GM12875 (cell line): Measurements from ENCODE around the gene RABL3.

Experiments used
- H3K4me3 ChIP-seq: one replicate; pipeline ENCODE4 v1.5.1; 2011; ENCODE audit warnings: low read depth, low read length, control low read depth
- CTCF ChIP-seq: IDR thresholded peaks from 2 replicates; pipeline ENCODE4 v1.5.1; 2011; ENCODE audit warnings: low read depth, mild to moderate bottlenecking, control low read depth, inconsistent platforms, low read length, moderate library complexity, borderline replicate concordance; ENCODE audit not compliant: insufficient read depth

The RABL3 gene

GRCh38 chr3:120637851-120638559 lies 104.3 kb downstream of the RABL3 start:
- no peak for TF ChIP-seq CTCF
- H3K4me3 ChIP-seq: no peak overlapping the region

- no peak for TF ChIP-seq CTCF
- H3K4me3 ChIP-seq: no peak overlapping the region
Measured at GRCh38 chr3:120636795-120637401, 105.4 kb downstream of the RABL3 start.
